H9 (cell line): ENCODE measurements around the gene UBALD1. TPM values are rescaled to one million over a fixed set of nuclear protein-coding genes. Genes with fewer than 3 reads are reported as not detected.
A peak's percentile ranks its signal among the peaks of the same experiment; 100 is the strongest.

Experiments
- DNase-seq: peaks from one replicate; pipeline ENCODE4 v3.0.0-alpha.2; 2017
- H2AFZ ChIP-seq: one replicate; pipeline ENCODE4 v1.6.1; 2013; ENCODE audit warnings: mild to moderate bottlenecking, low read length, control low read depth, moderate library complexity
- H2AK5ac ChIP-seq: 2 replicates; pipeline ENCODE4 v1.6.1; 2013; ENCODE audit warnings: low read length, control low read depth, mixed read lengths; ENCODE audit not compliant: insufficient read length
- H2BK120ac ChIP-seq: one replicate; pipeline ENCODE4 v1.6.1; 2013; ENCODE audit warnings: low read depth, mild to moderate bottlenecking, low read length, control low read depth, inconsistent platforms; ENCODE audit not compliant: poor library complexity, severe bottlenecking
- H2BK12ac ChIP-seq: 2 replicates; pipeline ENCODE4 v1.6.1; 2013; ENCODE audit warnings: low read length, control low read depth, mixed read lengths, low read depth; ENCODE audit not compliant: insufficient read length
- H2BK15ac ChIP-seq: 2 replicates; pipeline ENCODE4 v1.6.1; 2013; ENCODE audit warnings: low read depth, low read length, control low read depth
- H2BK20ac ChIP-seq: one replicate; pipeline ENCODE4 v1.6.1; 2013; ENCODE audit warnings: low read depth, mild to moderate bottlenecking, low read length, control low read depth, inconsistent platforms; ENCODE audit not compliant: poor library complexity, severe bottlenecking
- H2BK5ac ChIP-seq: 2 replicates; pipeline ENCODE4 v1.6.1; 2013; ENCODE audit warnings: low read length, control low read depth, mixed read lengths; ENCODE audit not compliant: insufficient read length
- H3K14ac ChIP-seq: 2 replicates; pipeline ENCODE4 v1.6.1; 2013; ENCODE audit warnings: low read length, control low read depth; ENCODE audit not compliant: insufficient read depth
- H3K18ac ChIP-seq: 2 replicates; pipeline ENCODE4 v1.6.1; 2013; ENCODE audit warnings: low read depth, mild to moderate bottlenecking, mixed read lengths, low read length, control low read depth; ENCODE audit not compliant: insufficient read length
- H3K23ac ChIP-seq: 2 replicates; pipeline ENCODE4 v1.6.1; 2013; ENCODE audit warnings: low read length, control low read depth, mixed read lengths, low read depth; ENCODE audit not compliant: insufficient read length
- H3K23me2 ChIP-seq: 2 replicates; pipeline ENCODE4 v1.6.1; 2013; ENCODE audit warnings: low read depth, mild to moderate bottlenecking, mixed read lengths, low read length, control low read depth; ENCODE audit not compliant: insufficient read length, poor library complexity, severe bottlenecking
- H3K27ac ChIP-seq: 2 replicates; pipeline ENCODE4 v1.5.1; 2013; ENCODE audit warnings: low read length, control low read depth, mixed read lengths, low read depth; ENCODE audit not compliant: insufficient read length
- H3K27me3 ChIP-seq: 2 replicates; pipeline ENCODE4 v1.6.1; 2013; ENCODE audit warnings: low read length, control low read depth, inconsistent platforms; ENCODE audit not compliant: insufficient read depth
- H3K4ac ChIP-seq: 2 replicates; pipeline ENCODE4 v1.6.1; 2013; ENCODE audit warnings: low read depth, mild to moderate bottlenecking, control low read depth, inconsistent platforms, low read length, moderate library complexity
- H3K4me1 ChIP-seq: 2 replicates; pipeline ENCODE4 v1.6.1; 2013; ENCODE audit warnings: low read length, control low read depth, inconsistent platforms; ENCODE audit not compliant: insufficient read depth
- H3K4me2 ChIP-seq: 2 replicates; pipeline ENCODE4 v1.6.1; 2013; ENCODE audit warnings: low read length, control low read depth, mixed read lengths; ENCODE audit not compliant: insufficient read length, insufficient read depth
- H3K56ac ChIP-seq: 2 replicates; pipeline ENCODE4 v1.6.1; 2013; ENCODE audit warnings: low read depth, mild to moderate bottlenecking, mixed read lengths, low read length, control low read depth; ENCODE audit not compliant: insufficient read length
- H3K79me1 ChIP-seq: 2 replicates; pipeline ENCODE4 v1.6.1; 2013; ENCODE audit warnings: low read depth, mild to moderate bottlenecking, moderate library complexity, low read length, control low read depth, inconsistent platforms; ENCODE audit not compliant: insufficient read depth, poor library complexity, severe bottlenecking
- H3K79me2 ChIP-seq: 2 replicates; pipeline ENCODE4 v1.6.1; 2013; ENCODE audit warnings: low read length, control low read depth, inconsistent platforms; ENCODE audit not compliant: insufficient read depth
- H3K9ac ChIP-seq: 2 replicates; pipeline ENCODE4 v1.6.1; 2013; ENCODE audit warnings: low read length, control low read depth, mixed read lengths; ENCODE audit not compliant: insufficient read length; ENCODE audit errors: extremely low read depth
- H3K9me3 ChIP-seq: one replicate; pipeline ENCODE4 v1.6.1; 2013; ENCODE audit warnings: low read depth, low read length, inconsistent platforms; ENCODE audit not compliant: control insufficient read depth
- H3T11ph ChIP-seq: one replicate; pipeline ENCODE4 v1.6.1; 2013; ENCODE audit warnings: mild to moderate bottlenecking, low read length, control low read depth, inconsistent platforms
- H4K20me1 ChIP-seq: one replicate; pipeline ENCODE4 v1.6.1; 2013; ENCODE audit not compliant: control insufficient read depth, insufficient read length, insufficient read depth
- H4K5ac ChIP-seq: 2 replicates; pipeline ENCODE4 v1.6.1; 2013; ENCODE audit warnings: low read depth, mild to moderate bottlenecking, mixed read lengths, low read length, control low read depth; ENCODE audit not compliant: insufficient read length
- H4K8ac ChIP-seq: replicated peaks from 2 replicates; pipeline ENCODE4 v1.6.1; 2013; ENCODE audit warnings: low read length, control low read depth, mixed read lengths, low read depth; ENCODE audit not compliant: insufficient read length
- H4K91ac ChIP-seq: 2 replicates; pipeline ENCODE4 v1.6.1; 2013; ENCODE audit warnings: low read depth, mild to moderate bottlenecking, moderate library complexity, mixed read lengths, low read length, control low read depth; ENCODE audit not compliant: insufficient read length
- H3K27ac Mint-ChIP-seq, 3 experiments: 2 replicates in 2 of 3; 3 replicates in 1 of 3; pipeline ENCODE4 v1.8.0; 2020 to 2021; ENCODE audit warnings: mixed read lengths in 3 of 3, mild to moderate bottlenecking in 1 of 3, moderate library complexity in 1 of 3
- H3K27me3 Mint-ChIP-seq: 2 replicates; pipeline ENCODE4 v1.8.0; 2021; ENCODE audit warnings: low read depth, mild to moderate bottlenecking, moderate library complexity, mixed read lengths
- H3K36me3 Mint-ChIP-seq, 3 experiments: 2 replicates in 2 of 3; 3 replicates in 1 of 3; pipeline ENCODE4 v1.8.0; 2020 to 2021; ENCODE audit warnings: low read depth in 3 of 3, mixed read lengths in 3 of 3; ENCODE audit not compliant: insufficient read depth in 1 of 3
- H3K4me1 Mint-ChIP-seq, 2 experiments: 2 replicates each; pipeline ENCODE4 v1.8.0; 2020; ENCODE audit warnings: mixed read lengths in 2 of 2
- H3K4me3 Mint-ChIP-seq, 2 experiments: 2 replicates in 1 of 2; 3 replicates in 1 of 2; pipeline ENCODE4 v1.8.0; 2020 to 2021; ENCODE audit warnings: mild to moderate bottlenecking in 2 of 2, mixed read lengths in 2 of 2, moderate library complexity in 1 of 2
- H3K9me3 Mint-ChIP-seq, 2 experiments: 2 replicates in 1 of 2; 3 replicates in 1 of 2; pipeline ENCODE4 v1.8.0; 2020; ENCODE audit warnings: mild to moderate bottlenecking in 2 of 2, mixed read lengths in 2 of 2, moderate library complexity in 1 of 2
- WGBS: extraction: QIAGEN DNeasy Blood & Tissue Kit; methylation state at CpG from one replicate; pipeline ENCODE4 v1.1.7; 2013; ENCODE audit warnings: missing lambda C conversion rate, low lambda C conversion rate, mixed read lengths; ENCODE audit not compliant: insufficient read length; ENCODE audit errors: extremely low coverage; 5-methylcytosine and 5-hydroxymethylcytosine counted together
- total RNA-seq: library from RNA; stranded (reverse); gene quantifications from 2 replicates; pipeline ENCODE4 v1.2.1, GENCODE V29; 2021
- TF ChIP-seq, protein P1 (sequence below): fragments of 200-600 bp; sonication (generic); conservative IDR thresholded peaks from 3 replicates; pipeline ENCODE4 v1.8.0; 2021; ENCODE audit warnings: antibody characterized with exemption, mild to moderate bottlenecking

Gene UBALD1
- total RNA-seq, 1 experiment from 2014 or later: 80.9 TPM

DNA sequence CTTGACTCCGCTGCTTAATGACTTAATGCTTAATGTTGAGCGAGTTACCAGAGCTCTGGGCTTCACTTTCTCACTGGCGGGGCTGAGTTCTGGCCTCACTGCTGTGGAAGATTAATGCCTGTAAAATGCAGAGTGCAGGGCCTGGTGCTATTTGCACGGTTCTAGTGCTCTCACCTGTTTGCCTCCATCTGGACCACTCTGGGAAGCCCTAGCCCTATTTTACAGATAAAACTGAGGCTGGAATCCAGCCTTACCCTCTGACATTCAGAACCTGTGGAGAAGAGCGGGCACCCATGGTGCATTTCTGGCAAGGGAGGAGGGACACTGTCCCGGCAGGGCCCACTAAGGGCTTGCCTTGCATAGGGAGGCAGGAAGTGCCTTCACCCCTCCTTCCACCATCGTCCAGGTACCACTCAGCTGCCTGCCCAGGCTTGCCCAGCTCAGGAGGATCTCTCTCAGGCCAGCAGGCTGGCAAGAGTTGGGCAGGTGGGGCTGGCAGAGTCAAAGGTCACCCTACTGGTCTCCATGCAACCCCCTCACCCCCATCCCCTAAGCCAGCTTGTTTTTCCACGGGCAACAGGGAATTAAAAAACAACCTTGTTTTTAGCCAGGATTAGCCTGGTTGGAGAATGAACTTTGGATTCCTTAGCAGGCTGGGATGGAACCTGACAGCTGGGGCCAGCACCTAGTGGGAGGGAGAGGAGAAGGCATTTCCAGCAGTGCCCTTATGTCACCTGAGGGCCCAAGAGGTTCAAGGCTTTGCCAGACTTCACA lies 4.1 kb upstream of the UBALD1 start:
- no peak overlapping the region for H2AK5ac ChIP-seq
- peak overlapping the region; percentile 16 for H4K91ac ChIP-seq
- no CpG with 5 or more reads among the region's 8 CpGs for WGBS
- no peak overlapping the region for H3K23ac ChIP-seq
- no peak overlapping the region for H3K4me3 Mint-ChIP-seq
- H3K56ac ChIP-seq: no peak overlapping the region
- no peak overlapping the region for H3K9ac ChIP-seq
- H2BK20ac ChIP-seq: no peak overlapping the region
- no peaks in the 10 kb centered on the region for H3K9me3 ChIP-seq
- no peak overlapping the region for H2BK5ac ChIP-seq
- H4K5ac ChIP-seq: no peak overlapping the region
- H3K27me3 ChIP-seq: no peaks in the 10 kb centered on the region
- no peak for DNase-seq
- H3K4ac ChIP-seq: no peak overlapping the region
- H3K79me2 ChIP-seq: peaks cover 2% of the 10 kb centered on the region; the same call in 1 of the 2 replicates
- H2BK12ac ChIP-seq: no peak overlapping the region
- H3K9me3 Mint-ChIP-seq: no peaks in the 10 kb centered on the region
- peak overlapping the region; percentile 55 to 83 (median 73); a peak in 2 of 7 replicates for H3K27ac Mint-ChIP-seq
- no peak overlapping the region for H3T11ph ChIP-seq
- no peak overlapping the region for H2BK120ac ChIP-seq
- TF ChIP-seq, protein P1, sequence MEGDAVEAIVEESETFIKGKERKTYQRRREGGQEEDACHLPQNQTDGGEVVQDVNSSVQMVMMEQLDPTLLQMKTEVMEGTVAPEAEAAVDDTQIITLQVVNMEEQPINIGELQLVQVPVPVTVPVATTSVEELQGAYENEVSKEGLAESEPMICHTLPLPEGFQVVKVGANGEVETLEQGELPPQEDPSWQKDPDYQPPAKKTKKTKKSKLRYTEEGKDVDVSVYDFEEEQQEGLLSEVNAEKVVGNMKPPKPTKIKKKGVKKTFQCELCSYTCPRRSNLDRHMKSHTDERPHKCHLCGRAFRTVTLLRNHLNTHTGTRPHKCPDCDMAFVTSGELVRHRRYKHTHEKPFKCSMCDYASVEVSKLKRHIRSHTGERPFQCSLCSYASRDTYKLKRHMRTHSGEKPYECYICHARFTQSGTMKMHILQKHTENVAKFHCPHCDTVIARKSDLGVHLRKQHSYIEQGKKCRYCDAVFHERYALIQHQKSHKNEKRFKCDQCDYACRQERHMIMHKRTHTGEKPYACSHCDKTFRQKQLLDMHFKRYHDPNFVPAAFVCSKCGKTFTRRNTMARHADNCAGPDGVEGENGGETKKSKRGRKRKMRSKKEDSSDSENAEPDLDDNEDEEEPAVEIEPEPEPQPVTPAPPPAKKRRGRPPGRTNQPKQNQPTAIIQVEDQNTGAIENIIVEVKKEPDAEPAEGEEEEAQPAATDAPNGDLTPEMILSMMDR: no peak
- H3K4me1 Mint-ChIP-seq: peaks cover 21 to 27% of the 10 kb centered on the region in 2 experiments
- H3K36me3 Mint-ChIP-seq: peaks cover 0 to 2% (median 0%) of the 10 kb centered on the region in 3 experiments; a peak in 2 of 7 replicates
- peaks cover 1% of the 10 kb centered on the region; the same call in 1 of the 2 replicates for H3K27me3 Mint-ChIP-seq
- H3K4me2 ChIP-seq: no peak overlapping the region
- no peak overlapping the region for H2AFZ ChIP-seq
- H3K79me1 ChIP-seq: no peaks in the 10 kb centered on the region
- H2BK15ac ChIP-seq: no peak overlapping the region
- no peaks in the 10 kb centered on the region for H3K4me1 ChIP-seq
- no peaks in the 10 kb centered on the region for H4K20me1 ChIP-seq
- H3K14ac ChIP-seq: no peak overlapping the region
- H3K18ac ChIP-seq: no peak overlapping the region
- no peak overlapping the region for H4K8ac ChIP-seq
- H3K23me2 ChIP-seq: peaks cover 6% of the 10 kb centered on the region
- H3K27ac ChIP-seq: no peak overlapping the region
